WTC11 (cell line): Measurements from ENCODE around the gene EPHB6. TPM values are rescaled to one million over a fixed set of nuclear protein-coding genes. Genes with fewer than 3 reads are reported as not detected.

ENCODE experiments used
- ATAC-seq: fragments of 200-7000 bp; cut with Tn5 transposase; 2 replicates; pipeline ENCODE4 v1.10.0; 2021; ENCODE audit warnings: mild to moderate bottlenecking, moderate library complexity
- CTCF ChIA-PET: fragments of 300-600 bp; sonication (Branson Sonifier 250); formaldehyde crosslinking; loops from one replicate; lab custom pipeline; 2021; ENCODE audit warnings: antibody characterized with exemption; lab: Charles Lee
- POLR2A ChIA-PET: fragments of 350-600 bp; sonication (Branson Sonifier 250); formaldehyde crosslinking; loops from one replicate; lab custom pipeline; 2021; ENCODE audit warnings: antibody characterized with exemption; lab: Charles Lee
- DNase-seq: peaks from one replicate; pipeline ENCODE4 v3.0.0; 2021; ENCODE audit warnings: low spot score
- H3K27ac Mint-ChIP-seq: 2 replicates; pipeline ENCODE4 v1.8.0; 2021; ENCODE audit warnings: mixed read lengths
- H3K27me3 Mint-ChIP-seq: 2 replicates; pipeline ENCODE4 v1.8.0; 2021; ENCODE audit warnings: low read depth, mild to moderate bottlenecking, moderate library complexity, mixed read lengths
- H3K36me3 Mint-ChIP-seq: 2 replicates; pipeline ENCODE4 v1.8.0; 2021; ENCODE audit warnings: mixed read lengths
- H3K4me1 Mint-ChIP-seq: 2 replicates; pipeline ENCODE4 v1.8.0; 2022; ENCODE audit warnings: mixed read lengths
- H3K4me3 Mint-ChIP-seq: 2 replicates; pipeline ENCODE4 v1.8.0; 2021; ENCODE audit warnings: mild to moderate bottlenecking, moderate library complexity, mixed read lengths
- H3K9me3 Mint-ChIP-seq: 2 replicates; pipeline ENCODE4 v1.8.0; 2021; ENCODE audit warnings: mixed read lengths
- ATF1 ChIP-seq: sonication (generic); formaldehyde crosslinking; IDR thresholded peaks from 2 replicates; pipeline ENCODE4 v1.8.1; 2023; ENCODE audit warnings: mild to moderate bottlenecking, moderate library complexity, missing genetic modification reagents
- CREM ChIP-seq: sonication (generic); formaldehyde crosslinking; IDR thresholded peaks from 2 replicates; pipeline ENCODE4 v1.8.1; 2022; ENCODE audit warnings: mild to moderate bottlenecking, missing genetic modification reagents, moderate library complexity
- CTCF ChIP-seq: fragments of 200-600 bp; IDR thresholded peaks from 2 replicates; pipeline ENCODE4 v1.8.0; 2022; ENCODE audit warnings: antibody characterized with exemption
- ESRRA ChIP-seq: sonication (generic); formaldehyde crosslinking; IDR thresholded peaks from 2 replicates; pipeline ENCODE4 v1.8.1; 2022; ENCODE audit warnings: mild to moderate bottlenecking, missing genetic modification reagents, borderline replicate concordance
- FOXK1 ChIP-seq: sonication (generic); formaldehyde crosslinking; IDR thresholded peaks from 2 replicates; pipeline ENCODE4 v1.8.0; 2022; ENCODE audit warnings: mild to moderate bottlenecking, moderate library complexity, missing genetic modification reagents
- KAT7 ChIP-seq: sonication (generic); formaldehyde crosslinking; IDR thresholded peaks from 2 replicates; pipeline ENCODE4 v1.8.1; 2023; ENCODE audit warnings: missing genetic modification reagents, mild to moderate bottlenecking, borderline replicate concordance
- MLX ChIP-seq: sonication (generic); formaldehyde crosslinking; IDR thresholded peaks from 2 replicates; pipeline ENCODE4 v1.8.1; 2023; ENCODE audit warnings: mild to moderate bottlenecking, missing genetic modification reagents, moderate library complexity
- NR2C2 ChIP-seq: sonication (generic); formaldehyde crosslinking; IDR thresholded peaks from 2 replicates; pipeline ENCODE4 v1.8.0; 2022; ENCODE audit warnings: mild to moderate bottlenecking, missing genetic modification reagents
- RORB ChIP-seq: fragments of 250-450 bp; sonication (Bioruptor Pico); IDR thresholded peaks from 2 replicates; pipeline ENCODE4 v1.9.0; 2021; ENCODE audit warnings: mild to moderate bottlenecking
- SMAD3 ChIP-seq: sonication (generic); formaldehyde crosslinking; IDR thresholded peaks from 2 replicates; pipeline ENCODE4 v1.8.0; 2022; ENCODE audit warnings: missing genetic modification reagents, mild to moderate bottlenecking, borderline replicate concordance
- SMAD4 ChIP-seq: sonication (generic); formaldehyde crosslinking; IDR thresholded peaks from 2 replicates; pipeline ENCODE4 v1.8.0; 2022; ENCODE audit warnings: mild to moderate bottlenecking, missing genetic modification reagents
- ZNF423 ChIP-seq: fragments of 250-450 bp; sonication (Bioruptor Pico); IDR thresholded peaks from 2 replicates; pipeline ENCODE4 v2.1.2; 2022; ENCODE audit warnings: mild to moderate bottlenecking, moderate library complexity
- ZNF425 ChIP-seq: fragments of 250-450 bp; sonication (Bioruptor Pico); conservative IDR thresholded peaks from 2 replicates; pipeline ENCODE4 v1.9.0; 2021; ENCODE audit warnings: mild to moderate bottlenecking
- total RNA-seq: library from RNA; stranded (reverse); gene quantifications from 3 replicates; pipeline ENCODE4 v1.2.3, GENCODE V29; 2021
- TF ChIP-seq, protein P1 (sequence below): fragments of 250-450 bp; sonication (Bioruptor Pico); IDR thresholded peaks from 2 replicates; pipeline ENCODE4 v1.8.0; 2021; ENCODE audit warnings: mild to moderate bottlenecking
- TF ChIP-seq, protein P2 (sequence below): sonication (generic); formaldehyde crosslinking; IDR thresholded peaks from 2 replicates; pipeline ENCODE4 v1.8.0; 2023; ENCODE audit warnings: missing genetic modification reagents
- TF ChIP-seq, protein P3 (sequence below): fragments of 250-450 bp; sonication (Bioruptor Pico); IDR thresholded peaks from 2 replicates; pipeline ENCODE4 v2.1.2; 2022; ENCODE audit warnings: mild to moderate bottlenecking, moderate library complexity
- TF ChIP-seq, protein P4 (sequence below): sonication (generic); formaldehyde crosslinking; IDR thresholded peaks from 2 replicates; pipeline ENCODE4 v1.8.0; 2022; ENCODE audit warnings: mild to moderate bottlenecking, missing genetic modification reagents

The EPHB6 gene
- total RNA-seq, 1 experiment from 2014 or later = 15.1 TPM

DNA sequence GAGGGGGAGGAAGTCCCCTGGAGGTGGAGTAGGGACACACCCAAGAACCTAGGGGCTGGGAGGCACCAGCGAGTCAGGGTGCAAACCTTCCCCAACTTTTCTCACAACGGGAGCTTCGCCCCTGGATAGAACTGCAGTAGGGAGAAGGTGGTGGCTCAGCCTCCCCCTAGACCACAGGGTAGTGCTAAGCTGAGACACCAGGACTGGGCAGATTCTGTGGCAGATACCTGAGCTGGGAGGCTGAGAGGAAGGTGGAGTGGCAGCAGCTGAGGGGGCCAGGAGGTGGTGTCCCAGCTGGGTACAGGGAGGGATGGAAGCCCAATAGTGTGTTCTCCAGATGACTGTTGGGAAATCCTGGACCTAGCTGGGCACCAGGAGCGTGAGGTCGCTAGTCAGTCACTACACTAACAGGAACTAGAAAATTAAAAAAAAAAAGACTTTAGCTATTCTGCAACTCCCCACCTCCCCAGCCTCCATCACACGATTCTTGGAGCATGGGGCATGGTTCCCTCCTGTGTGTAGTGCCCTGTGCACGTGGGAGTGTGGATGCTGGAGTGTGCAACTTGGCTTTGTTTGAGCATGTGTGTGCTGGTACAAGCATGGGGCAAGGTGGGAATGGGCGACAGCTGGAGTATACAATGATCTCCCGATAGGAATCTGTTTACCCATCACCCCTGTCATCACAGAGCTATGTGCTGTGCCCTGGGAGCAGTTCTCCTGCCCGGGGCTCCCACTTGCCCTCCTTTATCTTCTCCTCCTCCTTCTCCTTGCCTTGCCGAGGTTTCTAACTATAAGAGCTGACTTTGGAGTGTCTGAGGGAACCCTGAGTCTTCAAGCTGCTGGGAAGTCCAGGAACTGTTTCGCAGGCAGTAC is 39.5 kb downstream of the EPHB6 start (continued):
- TF ChIP-seq, protein P1, sequence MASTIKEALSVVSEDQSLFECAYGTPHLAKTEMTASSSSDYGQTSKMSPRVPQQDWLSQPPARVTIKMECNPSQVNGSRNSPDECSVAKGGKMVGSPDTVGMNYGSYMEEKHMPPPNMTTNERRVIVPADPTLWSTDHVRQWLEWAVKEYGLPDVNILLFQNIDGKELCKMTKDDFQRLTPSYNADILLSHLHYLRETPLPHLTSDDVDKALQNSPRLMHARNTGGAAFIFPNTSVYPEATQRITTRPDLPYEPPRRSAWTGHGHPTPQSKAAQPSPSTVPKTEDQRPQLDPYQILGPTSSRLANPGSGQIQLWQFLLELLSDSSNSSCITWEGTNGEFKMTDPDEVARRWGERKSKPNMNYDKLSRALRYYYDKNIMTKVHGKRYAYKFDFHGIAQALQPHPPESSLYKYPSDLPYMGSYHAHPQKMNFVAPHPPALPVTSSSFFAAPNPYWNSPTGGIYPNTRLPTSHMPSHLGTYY = no peak
- TF ChIP-seq CREM (CRISPR knock-in tag) = no peak
- TF ChIP-seq, protein P2, sequence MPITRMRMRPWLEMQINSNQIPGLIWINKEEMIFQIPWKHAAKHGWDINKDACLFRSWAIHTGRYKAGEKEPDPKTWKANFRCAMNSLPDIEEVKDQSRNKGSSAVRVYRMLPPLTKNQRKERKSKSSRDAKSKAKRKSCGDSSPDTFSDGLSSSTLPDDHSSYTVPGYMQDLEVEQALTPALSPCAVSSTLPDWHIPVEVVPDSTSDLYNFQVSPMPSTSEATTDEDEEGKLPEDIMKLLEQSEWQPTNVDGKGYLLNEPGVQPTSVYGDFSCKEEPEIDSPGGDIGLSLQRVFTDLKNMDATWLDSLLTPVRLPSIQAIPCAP (CRISPR knock-in tag) = no peak

DNA sequence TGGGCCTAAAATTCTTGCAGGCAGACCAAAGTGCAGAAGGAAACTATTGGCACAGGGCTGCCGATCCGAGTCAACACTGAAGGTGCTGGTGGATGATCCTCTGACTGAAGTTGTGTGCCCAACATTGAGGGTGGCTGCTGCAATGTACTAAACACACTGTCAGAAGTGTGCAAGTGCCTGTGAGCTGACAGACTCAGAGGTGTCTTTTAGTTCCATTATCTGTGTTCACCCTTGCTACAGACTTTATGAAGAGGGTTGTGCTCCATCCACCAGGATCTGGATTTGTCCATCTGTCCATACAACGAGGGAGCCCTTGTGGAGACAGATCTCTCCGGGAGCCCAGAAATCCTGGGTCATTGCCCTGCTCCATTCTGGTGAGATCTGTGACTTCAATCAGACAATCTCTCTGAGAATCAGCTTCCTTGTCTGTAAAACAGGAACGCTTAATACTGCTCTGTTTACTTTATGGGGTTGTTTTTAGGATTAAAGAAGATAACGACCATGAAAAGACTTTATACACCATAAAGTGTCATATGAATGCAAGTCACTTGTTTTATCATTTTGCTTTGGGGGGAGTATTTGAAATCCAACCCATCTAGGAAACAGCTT is 40.2 kb downstream of the EPHB6 start:
- H3K36me3 Mint-ChIP-seq = no peaks in the 10 kb centered on the region
- POLR2A ChIA-PET = no interaction called here
- no peak overlapping the region for H3K4me3 Mint-ChIP-seq
- peaks cover 7% of the 10 kb centered on the region for H3K9me3 Mint-ChIP-seq
- CTCF ChIA-PET = interaction anchor here (0.7 to 1.5 kb wide), 3 partner anchors 14 to 320 kb away, joined by 3 to 7 read pairs (median 6); no protein-coding TSS in a partner anchor
- H3K27ac Mint-ChIP-seq = no peak overlapping the region
- TF ChIP-seq SMAD3 = no peak
- TF ChIP-seq, protein P3, sequence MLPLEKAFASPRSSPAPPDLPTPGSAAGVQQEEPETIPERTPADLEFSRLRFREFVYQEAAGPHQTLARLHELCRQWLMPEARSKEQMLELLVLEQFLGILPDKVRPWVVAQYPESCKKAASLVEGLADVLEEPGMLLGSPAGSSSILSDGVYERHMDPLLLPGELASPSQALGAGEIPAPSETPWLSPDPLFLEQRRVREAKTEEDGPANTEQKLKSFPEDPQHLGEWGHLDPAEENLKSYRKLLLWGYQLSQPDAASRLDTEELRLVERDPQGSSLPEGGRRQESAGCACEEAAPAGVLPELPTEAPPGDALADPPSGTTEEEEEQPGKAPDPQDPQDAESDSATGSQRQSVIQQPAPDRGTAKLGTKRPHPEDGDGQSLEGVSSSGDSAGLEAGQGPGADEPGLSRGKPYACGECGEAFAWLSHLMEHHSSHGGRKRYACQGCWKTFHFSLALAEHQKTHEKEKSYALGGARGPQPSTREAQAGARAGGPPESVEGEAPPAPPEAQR = no peak
- TF ChIP-seq ESRRA = no peak
- no peak for TF ChIP-seq ATF1 (CRISPR knock-in tag)
- no peak for TF ChIP-seq SMAD4 (CRISPR knock-in tag)
- no peak for TF ChIP-seq FOXK1 (CRISPR knock-in tag)
- no peak for TF ChIP-seq NR2C2 (CRISPR knock-in tag)
- no peak for TF ChIP-seq RORB (CRISPR knock-in tag)
- TF ChIP-seq KAT7 = no peak
- TF ChIP-seq CTCF = no peak
- TF ChIP-seq MLX = no peak
- TF ChIP-seq ZNF425 = no peak
- TF ChIP-seq ZNF423 (CRISPR knock-in tag) = no peak
- TF ChIP-seq, protein P4, sequence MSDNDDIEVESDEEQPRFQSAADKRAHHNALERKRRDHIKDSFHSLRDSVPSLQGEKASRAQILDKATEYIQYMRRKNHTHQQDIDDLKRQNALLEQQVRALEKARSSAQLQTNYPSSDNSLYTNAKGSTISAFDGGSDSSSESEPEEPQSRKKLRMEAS = no peak
- H3K4me1 Mint-ChIP-seq = peaks cover 8% of the 10 kb centered on the region
- DNase-seq = no peak
- no peak for ATAC-seq
- H3K27me3 Mint-ChIP-seq = no peaks in the 10 kb centered on the region; the same call in 1 of the 2 replicates
